NCI-H748 (cell line): ENCODE results near the gene KIRREL1.

Experiments used
- DNase-seq: peaks from one replicate; lab custom pipeline; 2025; ENCODE audit not compliant: unreplicated experiment; lab: John Stamatoyannopoulos, UW

The KIRREL1 gene

GRCh38 chr1:158028969-158029368 lies 35.5 kb downstream of the KIRREL1 start:
- DNase-seq = no peak

GRCh38 chr1:158035014-158035413 lies 41.6 kb downstream of the KIRREL1 start:
- no peak for DNase-seq

GRCh38 chr1:158035976-158036583 lies 42.6 kb downstream of the KIRREL1 start:
- DNase-seq = no peak

GRCh38 chr1:158037008-158037865 lies 43.8 kb downstream of the KIRREL1 start:
- DNase-seq = no peak

GRCh38 chr1:158037866-158038359 lies 44.5 kb downstream of the KIRREL1 start:
- DNase-seq = no peak

- DNase-seq = no peak
Measured at GRCh38 chr1:158038793-158039192, 45.3 kb downstream of the KIRREL1 start.

GRCh38 chr1:158039380-158039779 lies 45.9 kb downstream of the KIRREL1 start:
- DNase-seq = no peak

DNA sequence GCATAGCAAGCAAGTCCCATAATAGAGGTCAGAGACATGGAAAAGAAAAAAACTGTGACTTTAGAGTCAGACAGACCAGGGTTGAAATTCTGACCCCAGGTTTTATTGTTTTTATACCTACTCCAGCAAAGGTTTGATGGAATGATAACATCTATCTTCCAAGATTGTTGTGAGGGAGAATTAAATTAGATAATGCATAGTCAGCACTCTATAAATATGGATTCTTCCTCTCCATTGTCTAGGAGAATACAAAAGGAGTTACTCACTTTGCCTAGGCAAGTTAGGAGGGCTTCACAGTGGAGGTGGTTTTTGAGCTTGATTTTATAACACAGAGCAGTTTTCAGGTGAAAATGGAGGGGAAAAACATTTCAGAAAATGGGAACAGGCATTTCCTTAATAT lies 46.9 kb downstream of the KIRREL1 start:
- no peak for DNase-seq

- DNase-seq = no peak
Measured at GRCh38 chr1:158043232-158043631, 49.8 kb downstream of the KIRREL1 start.

- DNase-seq = no peak
Measured at GRCh38 chr1:158045639-158046038, 52.2 kb downstream of the KIRREL1 start.

DNA sequence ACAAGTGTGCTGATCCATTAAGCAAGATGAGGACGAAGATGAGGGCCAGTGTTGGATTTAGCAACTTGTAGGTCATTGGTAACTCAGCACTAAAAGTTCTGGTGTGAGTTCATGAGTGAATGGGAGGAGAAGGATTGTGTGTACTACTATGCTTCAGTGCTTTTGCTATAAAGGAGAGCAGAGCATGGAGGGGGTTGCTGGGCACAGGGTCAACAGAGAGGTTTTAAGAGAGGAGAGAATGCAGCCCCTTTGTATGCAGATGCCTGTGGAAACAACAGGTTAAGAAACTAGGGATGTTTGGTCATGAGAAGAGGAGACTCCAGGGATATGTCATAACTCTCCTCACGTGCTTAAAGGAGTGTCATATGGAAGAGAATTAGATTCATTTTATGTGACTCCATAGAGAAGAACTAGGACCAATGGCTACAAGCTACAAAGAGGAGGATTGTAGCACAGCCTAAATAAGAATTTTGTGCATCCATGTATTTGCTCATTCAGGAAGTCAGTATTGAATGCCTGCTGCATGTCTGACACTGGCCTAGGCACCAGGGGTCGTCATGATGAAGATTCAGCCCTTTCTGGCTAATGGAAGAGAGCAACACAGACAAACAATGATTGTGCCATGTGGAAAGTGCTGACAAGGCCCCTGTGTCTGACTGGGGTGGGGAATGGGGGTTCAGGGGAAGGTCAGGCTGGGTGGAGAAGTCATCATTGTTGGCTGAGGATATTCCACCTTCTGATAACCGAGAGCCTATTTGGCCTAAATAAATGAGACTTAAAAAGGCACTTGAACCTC lies 53.5 kb downstream of the KIRREL1 start:
- no peak for DNase-seq

- DNase-seq = no peak
Measured at GRCh38 chr1:158048371-158049067, 55.1 kb downstream of the KIRREL1 start.

- no peak for DNase-seq
Measured at GRCh38 chr1:158049853-158050252, 56.4 kb downstream of the KIRREL1 start.

GRCh38 chr1:158053276-158053675 lies 59.8 kb downstream of the KIRREL1 start:
- DNase-seq = no peak

GRCh38 chr1:158054721-158055120 lies 61.3 kb downstream of the KIRREL1 start:
- DNase-seq = no peak

- no peak for DNase-seq
Measured at GRCh38 chr1:158055854-158056253, 62.4 kb downstream of the KIRREL1 start.

- no peak for DNase-seq
Measured at GRCh38 chr1:158056498-158056897, 63.1 kb downstream of the KIRREL1 start.

GRCh38 chr1:158058237-158058985 lies 65.0 kb downstream of the KIRREL1 start:
- DNase-seq = no peak

DNA sequence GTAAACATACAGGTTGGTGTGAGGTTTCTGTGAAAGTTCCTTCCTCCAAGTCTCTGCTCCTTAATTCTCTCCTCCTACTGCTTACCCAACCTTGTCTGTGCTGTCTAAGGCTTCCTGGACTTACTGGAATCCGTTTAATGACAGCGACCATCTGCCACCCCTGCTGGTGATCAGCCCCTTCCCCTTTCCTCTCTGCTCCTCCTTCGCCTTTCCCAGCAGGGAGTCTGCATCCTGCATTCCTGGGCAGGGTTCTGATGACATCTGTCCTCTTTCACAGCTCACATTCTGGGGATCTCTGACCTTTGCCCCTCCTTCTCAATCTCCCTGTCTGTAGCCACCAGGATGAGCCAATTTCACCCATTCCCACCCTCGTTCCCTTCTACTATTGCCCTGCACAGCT lies 66.5 kb downstream of the KIRREL1 start:
- no peak for DNase-seq

DNA sequence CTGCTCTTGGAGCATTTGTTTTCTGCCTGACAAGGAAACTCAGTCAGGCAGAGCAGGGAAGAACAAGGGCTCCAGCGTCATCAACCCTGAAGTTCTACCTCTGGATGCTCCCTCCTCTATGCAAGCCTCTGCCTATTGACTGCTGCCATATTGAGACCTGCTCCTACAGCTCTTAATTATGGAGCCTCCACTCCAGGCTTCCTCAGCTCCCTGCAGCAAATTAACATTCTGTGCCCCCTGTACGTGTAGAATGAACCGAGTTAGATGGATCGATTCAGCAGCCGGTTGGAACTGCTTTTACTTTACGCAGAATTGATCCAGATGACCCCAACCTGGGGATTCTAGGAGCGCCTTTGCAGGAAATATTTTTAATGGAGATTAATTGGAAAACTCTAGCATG lies 68.7 kb downstream of the KIRREL1 start:
- no peak for DNase-seq
